Stimulated activated CD8-positive, alpha-beta memory T cell treated with anti-CD3 and anti-CD28 coated beads, Interleukin-4, amount 100 ng/mL, for 4 hours (primary cell): Measurements from ENCODE around the gene DERL2.
"Not testable (repeated sequence)": the region's sequence is repeated elsewhere in the genome, so short reads cannot be mapped to it uniquely, and the experiment has no call there.

Experiments
- DNase-seq, 2 donors: peaks; one replicate each; pipeline ENCODE4 v3.0.0-alpha.2; 2020; ENCODE audit warnings: low read depth in 2 of 2, low spot score in 1 of 2

The DERL2 gene

GRCh38 chr17:5438716-5439445, 47.1 kb downstream of the DERL2 start, which contains the start of gene C1QBP:
Gene C1QBP (minus strand): TSS chr17:5439155. CDS start chr17:5439073, 82 bp downstream.
- peak; percentile 78 to 85 for DNase-seq

GRCh38 chr17:5437721-5438317, 48.2 kb downstream of the DERL2 start:
- DNase-seq: no peak

GRCh38 chr17:5435781-5436315, 50.1 kb downstream of the DERL2 start:
- DNase-seq: not testable (repeated sequence)

- no peak for DNase-seq
Observed at GRCh38 chr17:5434984-5435383, 51.0 kb downstream of the DERL2 start.

- no peak for DNase-seq
Observed at GRCh38 chr17:5431949-5432556, 53.9 kb downstream of the DERL2 start.

GRCh38 chr17:5431234-5431633, 54.7 kb downstream of the DERL2 start:
- not testable (repeated sequence) for DNase-seq

- DNase-seq: no peak
Observed at GRCh38 chr17:5430413-5430999, 55.5 kb downstream of the DERL2 start.

GRCh38 chr17:5429191-5429887, 56.6 kb downstream of the DERL2 start:
- DNase-seq: no peak

GRCh38 chr17:5425826-5426225, 60.2 kb downstream of the DERL2 start:
- no peak for DNase-seq

GRCh38 chr17:5424909-5425308, 61.1 kb downstream of the DERL2 start:
- DNase-seq: no peak

GRCh38 chr17:5422505-5422904, 63.5 kb downstream of the DERL2 start:
- DNase-seq: no peak
